GM21381 (cell line): ENCODE measurements around the gene KIF12.
"Not testable (repeated sequence)": the region's sequence is repeated elsewhere in the genome, so short reads cannot be mapped to it uniquely, and the experiment has no call there.

Source experiments
- ATAC-seq: cut with Tn5 transposase; IDR thresholded peaks from one replicate; pipeline ENCODE4 v1.9.1; 2021; ENCODE audit warnings: mild to moderate bottlenecking, moderate library complexity; ENCODE audit not compliant: unreplicated experiment

The KIF12 gene

GRCh38 chr9:114049441-114050225 lies 49.5 kb downstream of the KIF12 start:
- no peak for ATAC-seq

DNA sequence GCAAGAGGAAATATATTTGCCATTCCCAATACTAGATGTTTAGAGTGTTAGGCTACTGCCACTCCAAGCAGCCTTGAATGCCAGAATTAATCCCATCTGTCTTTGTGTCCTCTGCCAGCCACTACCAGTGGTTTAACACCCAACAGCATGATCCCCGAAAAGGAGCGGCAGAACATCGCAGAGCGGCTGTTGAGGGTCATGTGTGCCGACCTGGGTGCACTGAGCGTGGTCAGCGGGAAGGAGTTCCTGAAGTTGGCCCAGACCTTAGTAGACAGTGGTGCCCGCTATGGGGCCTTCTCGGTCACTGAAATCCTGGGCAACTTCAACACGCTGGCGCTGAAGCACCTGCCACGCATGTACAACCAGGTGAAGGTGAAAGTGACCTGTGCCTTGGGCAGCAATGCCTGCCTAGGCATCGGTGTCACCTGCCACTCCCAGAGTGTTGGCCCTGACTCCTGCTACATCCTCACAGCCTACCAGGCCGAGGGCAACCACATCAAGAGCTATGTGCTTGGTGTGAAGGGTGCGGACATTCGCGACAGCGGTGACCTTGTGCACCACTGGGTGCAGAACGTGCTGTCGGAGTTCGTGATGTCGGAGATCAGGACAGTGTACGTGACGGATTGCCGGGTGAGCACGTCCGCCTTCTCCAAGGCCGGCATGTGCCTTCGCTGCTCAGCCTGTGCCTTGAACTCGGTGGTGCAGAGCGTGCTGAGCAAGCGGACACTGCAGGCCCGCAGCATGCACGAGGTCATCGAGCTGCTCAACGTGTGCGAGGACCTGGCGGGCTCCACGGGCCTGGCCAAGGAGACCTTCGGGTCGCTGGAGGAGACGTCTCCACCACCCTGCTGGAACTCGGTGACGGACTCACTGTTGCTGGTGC lies 50.3 kb downstream of the KIF12 start:
- no peak for ATAC-seq

- no peak for ATAC-seq
These were observed 51.4 kb downstream of the KIF12 start for GRCh38 chr9:114047717-114048116.

GRCh38 chr9:114046875-114047274 lies 52.2 kb downstream of the KIF12 start:
- no peak for ATAC-seq

GRCh38 chr9:114046237-114046755 lies 52.8 kb downstream of the KIF12 start:
- no peak for ATAC-seq

DNA sequence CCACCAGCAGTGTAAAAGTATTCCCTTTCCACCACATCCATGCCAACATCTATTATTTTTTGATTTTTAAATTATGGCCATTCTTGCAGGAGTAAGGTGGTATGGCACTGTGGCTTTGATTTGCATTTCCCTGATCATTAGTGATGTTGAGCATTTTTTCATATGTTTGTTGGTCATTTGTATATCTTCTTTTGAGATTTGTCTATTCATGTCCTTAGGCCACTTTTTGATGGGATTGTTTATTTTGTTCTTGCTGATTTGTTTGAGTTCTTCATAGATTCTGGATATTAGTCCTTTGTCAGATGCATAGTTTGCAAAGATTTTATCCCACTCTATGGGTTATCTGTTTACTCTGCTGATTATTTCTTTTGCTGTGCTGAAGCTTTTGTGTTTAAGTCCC lies 55.4 kb downstream of the KIF12 start:
- not testable (repeated sequence) for ATAC-seq
